GM12873 (cell line): ENCODE measurements around the gene TFEB.

ENCODE experiments used
- CTCF ChIP-seq: IDR thresholded peaks from 2 replicates; pipeline ENCODE4 v1.5.1; 2012; ENCODE audit warnings: low read depth, mild to moderate bottlenecking, moderate library complexity, low read length, control low read depth; ENCODE audit not compliant: insufficient read depth; ENCODE audit errors: missing control alignments

TFEB gene

DNA sequence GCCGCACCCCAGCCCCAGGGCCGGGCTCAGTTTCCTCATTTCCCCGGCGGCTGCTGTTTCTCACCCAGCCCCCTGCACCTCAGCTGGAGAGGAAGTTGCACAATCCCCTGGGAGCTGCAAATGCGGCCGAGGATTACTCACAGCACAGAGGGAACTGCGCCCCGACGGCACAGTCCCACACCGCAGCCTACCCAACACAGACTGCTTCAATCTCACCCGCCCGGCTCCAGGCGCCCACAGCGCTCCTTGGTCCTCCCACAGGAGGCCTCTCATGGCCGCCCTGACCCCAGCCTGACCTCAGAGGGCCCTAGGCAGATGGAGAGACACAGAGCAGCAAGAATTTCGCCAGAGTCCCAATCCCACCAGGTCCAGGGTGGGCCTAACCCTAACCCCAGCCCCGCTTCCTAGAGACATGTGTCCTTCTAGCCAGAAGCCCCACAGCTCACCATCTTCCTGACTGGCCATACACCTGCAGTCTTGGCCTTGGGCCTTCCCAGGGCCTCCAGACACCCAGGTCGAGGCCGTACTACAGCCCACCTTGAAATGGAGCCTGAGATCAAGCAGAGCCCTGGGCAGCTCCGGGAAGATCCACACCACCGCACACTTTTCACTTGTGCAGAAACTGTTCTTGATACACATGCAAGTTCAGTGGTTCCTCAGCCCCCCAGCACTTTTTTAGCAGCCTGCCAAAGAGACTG lies 11.7 kb downstream of the TFEB start:
- TF ChIP-seq CTCF, result no peak

GRCh38 chr6:41722969-41723529 lies 12.4 kb downstream of the TFEB start:
- no peak for TF ChIP-seq CTCF

DNA sequence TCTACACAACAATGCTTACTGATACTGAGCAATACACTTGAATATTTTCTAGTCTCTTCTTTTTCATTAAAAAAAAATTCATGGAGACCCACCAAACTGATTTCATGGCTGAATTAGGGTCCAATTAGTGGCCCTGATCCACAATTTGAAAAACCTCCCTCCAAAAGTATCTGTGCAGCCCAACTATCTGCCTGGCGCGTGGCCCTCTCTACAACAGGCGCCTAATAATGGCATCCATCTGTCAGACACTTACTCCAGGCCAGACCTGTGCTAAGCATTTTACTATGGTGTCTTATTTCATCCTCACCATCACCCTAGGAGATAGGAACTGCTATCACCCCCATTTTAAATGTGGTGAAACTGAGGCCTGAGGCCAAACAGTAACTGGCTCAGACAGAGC lies 14.0 kb downstream of the TFEB start:
- TF ChIP-seq CTCF, result no peak

- no peak for TF ChIP-seq CTCF
These were observed 14.6 kb downstream of the TFEB start for GRCh38 chr6:41720783-41721182.

DNA sequence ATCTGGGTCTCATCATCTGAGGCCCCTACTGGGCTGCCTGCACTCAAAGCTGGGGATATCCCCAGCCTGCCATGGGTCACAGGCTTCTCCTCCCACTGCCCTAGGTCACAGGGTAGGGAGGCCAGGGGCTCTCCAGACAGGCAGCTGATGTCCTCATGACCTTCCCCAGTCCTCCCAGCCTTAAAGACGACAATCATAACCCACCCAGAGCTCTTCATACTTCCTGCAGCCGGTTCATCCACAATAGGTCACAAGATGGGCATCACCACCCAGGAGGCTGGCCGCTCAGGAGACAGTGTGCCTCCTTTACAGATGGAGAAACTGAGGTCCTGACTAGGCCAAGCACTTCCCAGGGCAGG lies 15.2 kb downstream of the TFEB start:
- TF ChIP-seq CTCF, result no peak

DNA sequence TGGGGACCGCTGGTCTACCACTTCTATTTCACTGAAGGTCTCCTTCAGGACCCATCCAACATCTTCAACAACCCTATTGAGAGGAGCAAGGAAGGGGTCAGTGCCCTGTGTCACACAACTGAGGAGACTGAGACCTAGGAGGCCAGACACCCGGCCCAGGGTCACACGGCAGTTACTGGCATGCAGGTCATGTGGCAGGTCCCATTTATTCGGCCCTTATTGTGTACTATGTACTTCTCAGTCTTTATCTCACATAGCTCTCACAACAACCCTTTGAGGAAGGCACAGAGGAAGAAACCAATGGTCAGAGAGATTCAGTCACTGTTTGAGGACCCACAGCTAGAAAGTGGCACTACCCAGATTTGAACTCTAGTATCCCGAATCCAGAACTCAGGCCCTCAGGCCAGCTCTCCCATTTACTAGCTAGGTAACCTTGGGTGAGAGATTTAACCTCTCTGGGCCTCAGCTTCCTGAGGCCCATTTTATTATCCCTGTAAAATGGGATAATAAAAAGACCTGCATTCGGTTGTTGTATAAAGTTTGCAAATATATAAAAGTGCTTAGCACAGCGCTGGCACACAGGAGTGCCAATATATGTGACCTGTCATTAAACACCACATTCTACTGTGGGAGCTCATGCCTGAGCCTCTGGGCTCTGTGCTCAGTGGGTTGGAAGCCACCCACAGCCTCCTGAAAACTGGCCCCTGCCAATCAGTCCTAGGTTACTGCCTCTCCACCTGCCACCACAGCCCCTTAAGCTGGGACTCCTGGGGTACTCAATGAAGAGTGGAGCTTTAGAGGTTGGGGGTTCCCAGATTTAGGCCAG lies 15.8 kb downstream of the TFEB start:
- TF ChIP-seq CTCF, result no peak

DNA sequence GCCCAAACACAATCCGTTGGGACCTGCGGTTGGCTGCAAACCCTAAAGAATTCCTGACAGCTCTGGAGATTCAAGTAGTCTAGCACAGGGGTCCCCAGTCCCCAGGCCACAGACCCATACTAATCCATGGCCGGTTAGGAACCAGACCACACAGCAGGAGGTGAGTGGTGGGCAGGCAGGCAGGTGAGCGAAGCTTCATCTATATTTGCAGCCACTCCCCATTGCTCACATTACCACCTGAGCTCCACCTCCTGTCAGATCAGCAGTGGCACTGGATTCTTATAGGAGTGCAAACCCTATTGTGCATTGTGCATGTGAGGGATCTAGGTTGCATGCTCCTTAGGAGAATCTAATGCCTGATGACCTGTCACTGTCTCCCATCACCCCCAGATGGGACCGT lies 16.6 kb downstream of the TFEB start:
- TF ChIP-seq CTCF, result no peak
